Skin of body (tissue), 2 donors: ENCODE data around the gene ASTN2. TPM values are rescaled to one million over a fixed set of nuclear protein-coding genes. Genes with fewer than 3 reads are reported as not detected.

Experiments used
- DNase-seq: peaks from one replicate; lab custom pipeline; 2025; lab: John Stamatoyannopoulos, UW
- total RNA-seq: library from RNA; depleted of rRNA; stranded (reverse); fragments of >200 nt; gene quantifications from one replicate; pipeline ENCODE4 v1.2.3, GENCODE V29; 2014

The ASTN2 gene
- total RNA-seq, 1 donor from 2014 or later: 10.0 TPM

- no peak for DNase-seq
These were observed 923.6 kb downstream of the ASTN2 start for GRCh38 chr9:116491219-116491618.

GRCh38 chr9:116490321-116490720 is 924.5 kb downstream of the ASTN2 start:
- DNase-seq: no peak

GRCh38 chr9:116488373-116488772 is 926.5 kb downstream of the ASTN2 start:
- DNase-seq: no peak

GRCh38 chr9:116484492-116485061 is 930.3 kb downstream of the ASTN2 start:
- no peak for DNase-seq

- DNase-seq: no peak
These were observed 931.0 kb downstream of the ASTN2 start for GRCh38 chr9:116483622-116484491.

- no peak for DNase-seq
These were observed 932.1 kb downstream of the ASTN2 start for GRCh38 chr9:116482740-116483139.

GRCh38 chr9:116480700-116481099 is 934.2 kb downstream of the ASTN2 start:
- no peak for DNase-seq

- DNase-seq: no peak
These were observed 934.9 kb downstream of the ASTN2 start for GRCh38 chr9:116479967-116480366.

- DNase-seq: no peak
These were observed 935.8 kb downstream of the ASTN2 start for GRCh38 chr9:116479056-116479544.

GRCh38 chr9:116477584-116478141 is 937.2 kb downstream of the ASTN2 start:
- DNase-seq: no peak

- DNase-seq: peak; percentile 52
These were observed 937.9 kb downstream of the ASTN2 start for GRCh38 chr9:116476935-116477381.

GRCh38 chr9:116476002-116476401 is 938.9 kb downstream of the ASTN2 start:
- DNase-seq: no peak

- DNase-seq: no peak
These were observed 939.7 kb downstream of the ASTN2 start for GRCh38 chr9:116475201-116475600.

GRCh38 chr9:116471944-116472506 is 942.8 kb downstream of the ASTN2 start:
- no peak for DNase-seq

- DNase-seq: peak; percentile 88
These were observed 943.6 kb downstream of the ASTN2 start for GRCh38 chr9:116471093-116471906.

GRCh38 chr9:116468793-116469527 is 945.9 kb downstream of the ASTN2 start:
- DNase-seq: no peak

- no peak for DNase-seq
These were observed 946.5 kb downstream of the ASTN2 start for GRCh38 chr9:116468369-116468768.

GRCh38 chr9:116467740-116468351 is 947.0 kb downstream of the ASTN2 start:
- DNase-seq: no peak

- DNase-seq: no peak
These were observed 948.3 kb downstream of the ASTN2 start for GRCh38 chr9:116466271-116467235.
